ENCODE measurements around the gene TMTC3.

The TMTC3 gene

DNA sequence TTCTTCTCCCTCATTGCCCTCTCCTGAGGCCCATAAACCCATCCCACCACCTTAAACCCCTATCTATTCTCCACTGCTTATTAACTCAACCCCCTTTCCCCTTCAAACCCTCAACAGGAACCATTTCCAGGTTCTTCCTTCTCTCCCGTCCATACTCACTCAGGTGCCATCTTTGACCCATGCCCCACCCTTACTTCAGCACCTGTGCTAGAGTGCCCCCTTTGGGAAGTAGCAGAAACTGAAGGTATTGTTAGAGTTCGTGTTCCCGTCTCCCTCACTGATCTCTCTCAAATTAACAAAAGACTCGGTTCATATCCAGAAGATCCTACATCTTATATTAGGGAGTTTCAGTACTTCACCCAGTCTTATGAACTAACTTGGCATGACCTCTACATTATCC, 86.6 kb downstream of the TMTC3 start:
- no peak for DNase-seq

DNA sequence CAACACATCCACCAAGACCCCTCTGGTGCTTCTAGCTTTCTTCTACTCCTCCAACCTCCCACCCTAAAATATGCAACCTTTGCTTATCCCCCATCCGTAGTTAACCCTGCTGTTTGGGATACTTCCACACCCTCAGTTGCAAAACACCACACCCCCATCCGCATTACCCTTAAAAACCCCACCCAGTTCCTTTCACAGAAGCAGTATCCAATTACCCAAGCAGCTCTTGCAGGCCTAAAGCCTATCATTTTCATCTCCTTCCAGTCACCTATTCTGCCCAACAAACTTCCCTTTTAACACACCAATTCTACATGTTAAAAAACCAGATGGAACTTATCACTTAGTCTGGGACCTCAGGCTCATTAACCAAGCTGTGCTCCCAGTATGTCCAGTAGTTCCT, 88.2 kb downstream of the TMTC3 start:
- DNase-seq: no peak

DNA sequence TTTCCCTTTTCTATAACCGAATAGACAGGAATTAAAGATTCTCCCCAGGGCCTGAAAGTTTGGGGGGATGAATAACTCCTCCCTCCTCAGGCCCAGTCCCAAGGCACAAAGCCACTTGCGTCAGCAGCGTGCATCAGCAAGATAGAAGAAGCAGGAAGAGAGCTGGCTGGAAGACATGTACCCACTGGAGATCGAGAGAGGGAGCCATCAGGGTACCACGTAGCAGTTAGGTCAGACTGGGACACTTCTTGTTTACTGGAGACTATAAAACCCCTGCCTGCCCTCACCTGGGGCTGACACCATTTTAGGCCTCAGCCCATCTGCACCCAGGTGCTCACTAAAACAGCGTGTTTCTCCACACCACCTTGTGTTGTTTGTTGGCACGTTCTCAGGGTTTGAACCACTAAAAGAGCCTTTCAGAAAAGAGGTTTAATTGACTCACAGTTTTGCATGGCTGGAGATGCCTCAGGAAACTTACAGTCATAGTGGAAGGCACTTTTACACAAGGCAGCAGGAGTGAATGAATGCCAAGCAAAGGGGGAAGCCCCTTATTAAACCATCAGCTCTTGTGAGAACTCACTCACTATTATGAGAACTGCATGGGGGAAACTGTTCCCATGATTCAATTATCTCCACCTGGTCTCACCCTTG, 93.2 kb downstream of the TMTC3 start:
- no peak for DNase-seq

DNA sequence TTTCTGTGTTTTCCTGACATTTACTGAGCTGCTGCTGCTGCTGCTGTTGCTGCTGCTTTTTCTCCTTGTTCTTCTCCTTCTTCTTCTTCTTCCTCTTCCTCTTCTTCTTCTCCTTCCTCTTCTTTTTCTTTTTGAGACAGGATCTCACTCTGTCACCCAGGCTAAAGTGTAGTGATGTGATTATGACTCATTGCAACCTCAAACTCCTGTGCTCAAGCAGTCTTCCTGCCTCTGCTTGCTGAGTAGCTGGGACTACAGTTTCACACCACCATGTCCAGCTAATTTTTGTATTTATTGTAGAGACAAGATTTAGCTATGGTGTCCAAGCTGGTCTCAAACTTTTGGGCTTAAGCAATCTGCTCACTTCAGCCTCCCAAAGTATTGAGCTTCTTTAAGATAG, 95.8 kb downstream of the TMTC3 start:
- no peak for DNase-seq

DNA sequence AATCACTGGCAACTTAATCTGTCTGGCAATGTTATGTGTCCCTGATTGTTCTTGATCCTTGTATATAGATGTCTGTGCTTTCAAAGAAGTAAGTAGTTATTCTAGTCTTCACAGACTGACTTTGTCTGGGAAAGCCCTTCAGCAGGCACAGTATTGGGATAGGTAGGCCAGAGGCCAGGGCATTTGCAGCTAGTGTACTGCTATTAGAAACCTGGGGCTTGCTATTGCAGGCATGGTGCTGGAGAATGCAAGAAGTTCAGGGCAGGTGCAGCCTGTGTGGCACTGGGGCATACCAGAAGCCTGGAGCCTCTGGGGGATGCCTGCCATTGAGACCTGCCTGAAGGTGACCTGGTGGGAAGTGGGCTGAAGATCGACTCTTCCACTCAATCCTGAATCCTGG, 96.3 kb downstream of the TMTC3 start:
- DNase-seq: no peak

DNA sequence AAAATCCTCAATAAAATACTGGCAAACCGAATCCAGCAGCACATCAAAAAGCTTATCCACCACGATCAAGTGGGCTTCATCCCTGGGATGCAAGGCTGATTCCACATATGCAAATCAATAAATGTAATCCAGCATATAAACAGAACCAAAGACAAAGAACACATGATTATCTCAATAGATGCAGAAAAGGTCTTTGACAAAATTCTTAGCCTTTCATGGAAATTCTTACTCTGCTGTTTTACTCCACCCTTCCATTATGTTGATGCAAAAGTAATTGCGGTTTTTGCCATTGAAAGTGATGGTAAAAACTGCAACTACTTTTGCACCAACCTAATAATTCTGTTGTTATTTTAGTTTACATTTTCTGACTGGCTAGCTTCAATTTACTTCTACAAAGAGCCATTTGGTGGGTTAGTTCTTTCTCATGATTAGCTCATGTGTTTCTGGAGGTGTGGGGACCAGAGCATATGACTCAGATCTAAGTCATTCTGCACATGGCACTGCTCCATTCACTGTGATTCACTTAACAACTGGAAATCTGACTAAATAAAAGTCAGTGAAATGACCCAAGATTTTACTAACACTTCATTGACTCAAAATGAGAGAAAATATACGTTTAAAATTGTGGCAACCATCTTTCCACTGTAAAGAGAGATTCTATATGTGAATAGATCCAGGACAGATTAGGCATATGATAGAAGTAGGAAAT, 99.9 kb downstream of the TMTC3 start:
- no peak for DNase-seq

DNA sequence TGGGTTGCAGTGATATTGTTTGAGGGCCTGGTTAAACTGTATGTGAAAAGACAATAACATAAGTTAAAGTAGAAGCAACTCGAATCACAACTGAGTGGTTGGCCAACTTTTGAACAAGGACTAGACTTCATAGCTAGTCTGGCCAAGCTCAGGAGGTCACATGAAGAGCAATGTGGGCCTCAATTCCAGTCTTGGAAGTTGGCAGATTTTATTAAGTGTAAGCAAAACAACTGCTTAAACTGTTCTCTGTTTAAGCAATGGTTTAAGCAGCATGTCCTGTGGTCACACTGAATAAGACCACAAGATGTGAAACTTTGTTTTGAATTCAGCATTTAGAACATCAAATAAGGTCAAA, 100.4 kb downstream of the TMTC3 start:
- DNase-seq: no peak

DNA sequence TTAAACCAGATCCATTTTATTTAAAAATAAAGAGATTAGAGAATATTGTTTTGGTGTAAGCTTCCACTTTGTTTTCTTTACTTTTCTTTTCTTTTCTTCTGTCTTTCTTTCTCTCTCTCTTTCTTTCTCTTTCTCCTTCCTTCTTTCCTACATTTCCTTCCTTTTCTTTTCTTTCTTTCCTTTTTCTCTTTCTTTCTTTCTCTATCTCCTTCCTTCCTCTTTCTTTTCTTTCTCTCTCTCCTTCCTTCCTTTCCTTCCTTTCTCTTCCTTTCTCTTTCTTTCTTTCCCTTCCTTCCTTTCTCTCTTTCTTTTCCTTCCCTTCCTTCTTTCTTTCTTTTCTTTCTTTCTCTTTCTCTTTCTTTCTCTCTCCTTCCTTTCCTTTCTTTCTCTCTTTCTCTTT, 100.8 kb downstream of the TMTC3 start:
- DNase-seq: no peak

DNA sequence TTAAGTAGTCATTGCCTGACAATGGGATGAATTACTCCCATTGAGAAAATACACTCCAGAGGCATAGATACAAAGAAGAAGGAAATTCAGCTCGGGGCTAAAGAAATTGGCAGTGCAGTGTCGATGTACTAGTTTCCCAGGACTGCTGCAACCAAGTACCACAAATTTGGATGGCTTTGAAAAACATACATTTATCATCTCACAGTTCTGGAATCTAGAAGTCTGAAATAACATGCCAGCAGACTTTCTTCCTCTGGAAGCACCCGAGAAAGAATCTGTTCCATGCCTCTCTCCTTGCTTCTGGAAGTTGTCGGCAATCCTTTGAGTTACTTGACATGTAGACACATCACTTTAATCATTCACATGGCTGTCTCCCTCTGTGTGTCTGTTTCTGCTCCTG, 101.9 kb downstream of the TMTC3 start:
- no peak for DNase-seq

DNA sequence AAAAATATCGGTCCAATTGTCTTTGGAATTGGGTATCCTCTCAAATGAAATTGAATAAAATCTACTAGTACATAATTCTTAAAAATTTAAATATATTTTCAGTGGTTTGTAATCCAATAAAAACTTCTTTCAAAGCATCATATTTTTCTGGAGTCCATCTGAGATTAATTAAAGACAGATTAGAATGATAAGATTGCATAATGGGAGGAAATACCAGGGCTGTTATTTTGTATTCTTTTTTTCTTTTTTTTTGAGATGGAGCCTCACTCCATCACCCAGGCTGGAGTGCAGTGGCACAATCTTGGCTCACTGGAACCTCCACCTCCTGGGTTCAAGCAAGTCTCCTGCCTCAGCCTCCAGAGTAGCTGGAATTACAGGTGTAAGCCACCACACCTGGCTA, 103.8 kb downstream of the TMTC3 start:
- no peak for DNase-seq

DNA sequence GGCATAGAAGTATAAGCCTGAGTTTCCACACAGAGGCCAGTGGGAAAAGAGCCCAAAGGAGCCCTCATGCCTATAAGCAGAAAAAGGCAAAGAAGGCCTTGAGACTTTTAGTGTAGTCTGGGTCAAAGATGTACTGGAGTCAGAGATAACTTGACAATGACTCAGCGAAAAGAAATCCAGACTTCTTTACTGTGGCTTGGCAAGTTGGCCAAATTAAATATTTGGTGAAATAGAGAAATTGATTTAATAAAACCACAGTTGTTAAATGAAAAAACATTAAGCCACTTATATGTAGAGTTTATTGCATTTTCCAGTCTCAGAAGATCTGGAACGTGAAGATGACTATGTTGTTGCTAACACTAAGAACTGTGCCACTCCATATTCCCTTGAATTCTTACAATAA, 105.1 kb downstream of the TMTC3 start:
- DNase-seq: no peak

DNA sequence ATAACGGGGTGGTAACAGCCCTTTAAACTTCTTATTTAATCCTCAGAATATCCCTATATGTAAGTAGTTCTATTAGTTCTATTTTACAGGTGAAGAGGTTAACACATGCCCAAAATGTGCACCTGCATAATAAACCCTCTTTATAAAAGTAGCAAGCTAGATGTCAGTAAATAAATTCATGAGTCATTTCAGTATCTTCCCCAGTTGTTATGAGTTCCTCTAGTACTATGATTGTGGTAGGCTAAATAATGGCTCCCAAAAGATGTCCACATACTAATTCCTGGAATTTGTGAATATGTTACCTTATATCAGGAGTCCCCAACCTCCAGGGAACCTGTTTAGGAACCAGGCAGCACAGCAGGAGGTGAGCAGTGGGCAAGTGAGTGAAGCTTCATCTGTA, 106.5 kb downstream of the TMTC3 start:
- no peak for DNase-seq
